ENCODE results near the gene ANO9. TPM values are rescaled to one million over a fixed set of nuclear protein-coding genes. Genes with fewer than 3 reads are reported as not detected.
A peak's percentile ranks its signal among the peaks of the same experiment; 100 is the strongest.

Gene ANO9
- total and polyA plus RNA-seq, 2 donors from 2014 or later, result 11.3 to 21.8 TPM

DNA sequence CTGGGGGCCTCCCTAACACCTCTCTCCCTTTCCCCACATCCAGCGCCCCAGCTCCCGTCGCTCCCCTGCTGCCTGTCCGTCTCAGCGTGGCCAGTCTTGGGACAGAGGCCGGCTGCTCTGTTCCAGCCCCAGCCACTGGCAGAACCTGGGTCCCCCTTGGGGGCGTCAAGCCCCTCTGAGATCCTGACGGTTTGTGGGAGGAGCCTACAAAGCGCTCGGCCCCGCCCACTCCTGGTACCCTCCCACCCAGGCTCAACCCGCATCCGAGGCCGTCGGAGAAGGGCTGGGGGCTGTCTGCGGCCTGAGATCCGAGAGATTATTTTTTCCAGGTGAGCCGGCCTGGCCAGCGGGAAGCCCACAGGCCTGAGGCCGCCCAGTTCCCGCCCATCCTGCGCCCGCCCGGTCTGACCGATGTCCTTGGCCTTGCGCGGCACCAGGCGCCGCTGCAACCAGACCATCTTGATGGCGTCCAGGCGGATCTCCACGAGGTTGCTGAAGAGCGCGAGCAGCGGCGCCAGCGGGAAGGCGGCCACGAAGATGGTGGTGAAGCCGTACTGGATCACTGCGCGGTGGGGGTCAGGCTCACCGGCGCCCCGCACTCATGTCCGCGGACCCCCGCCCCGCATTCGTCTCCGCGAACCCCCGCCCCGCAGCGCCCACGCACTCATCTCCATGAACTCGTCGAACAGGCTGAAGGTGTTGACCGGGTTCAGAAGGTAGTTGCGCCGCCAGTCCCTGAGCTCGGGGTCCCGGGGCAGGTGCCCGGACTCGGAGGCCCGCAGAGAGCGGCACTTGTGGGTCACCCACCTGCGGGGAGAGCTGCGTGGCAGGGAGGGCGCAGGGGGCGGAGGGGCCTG, 21.5 kb downstream of the ANO9 start:
- FAIRE-seq (no peak), DNase-seq (peak in 2 of 5 donors; percentile 54 to 71)
- intact Hi-C loops (cut with DNase I), result no loop called here
- Histone ChIP-seq H3K27me3 (ENCODE audit: control insufficient read depth, insufficient read depth, low read length) (no peaks in the 10 kb centered on the region), H3K4me1 (ENCODE audit: control insufficient read depth in 2 of 3, insufficient read depth in 2 of 3, low read depth in 1 of 3, low read length in 3 of 3) (peaks cover 0 to 14% (median 6%) of the 10 kb centered on the region in 3 donors), H3K4me3 (ENCODE audit: low read length in 3 of 3) (no peak overlapping the region), H3K9me3 (ENCODE audit: control insufficient read depth in 2 of 3, insufficient read depth in 1 of 3, low read length in 3 of 3) (no peaks in the 10 kb centered on the region), H3K36me3 (ENCODE audit: control insufficient read depth in 2 of 3, insufficient read depth in 3 of 3, low read length in 3 of 3) (no peaks in the 10 kb centered on the region), H3K9ac (ENCODE audit: low read length in 3 of 3) (no peak overlapping the region), H3K27ac (ENCODE audit: low read depth in 2 of 2, low read length in 2 of 2) (no peak overlapping the region)
- TF ChIP-seq, protein P1, sequence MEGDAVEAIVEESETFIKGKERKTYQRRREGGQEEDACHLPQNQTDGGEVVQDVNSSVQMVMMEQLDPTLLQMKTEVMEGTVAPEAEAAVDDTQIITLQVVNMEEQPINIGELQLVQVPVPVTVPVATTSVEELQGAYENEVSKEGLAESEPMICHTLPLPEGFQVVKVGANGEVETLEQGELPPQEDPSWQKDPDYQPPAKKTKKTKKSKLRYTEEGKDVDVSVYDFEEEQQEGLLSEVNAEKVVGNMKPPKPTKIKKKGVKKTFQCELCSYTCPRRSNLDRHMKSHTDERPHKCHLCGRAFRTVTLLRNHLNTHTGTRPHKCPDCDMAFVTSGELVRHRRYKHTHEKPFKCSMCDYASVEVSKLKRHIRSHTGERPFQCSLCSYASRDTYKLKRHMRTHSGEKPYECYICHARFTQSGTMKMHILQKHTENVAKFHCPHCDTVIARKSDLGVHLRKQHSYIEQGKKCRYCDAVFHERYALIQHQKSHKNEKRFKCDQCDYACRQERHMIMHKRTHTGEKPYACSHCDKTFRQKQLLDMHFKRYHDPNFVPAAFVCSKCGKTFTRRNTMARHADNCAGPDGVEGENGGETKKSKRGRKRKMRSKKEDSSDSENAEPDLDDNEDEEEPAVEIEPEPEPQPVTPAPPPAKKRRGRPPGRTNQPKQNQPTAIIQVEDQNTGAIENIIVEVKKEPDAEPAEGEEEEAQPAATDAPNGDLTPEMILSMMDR (IDR thresholded peaks at IDR 0.05; ENCODE audit: borderline replicate concordance, extremely low read depth, insufficient read depth), result no peak

DNA sequence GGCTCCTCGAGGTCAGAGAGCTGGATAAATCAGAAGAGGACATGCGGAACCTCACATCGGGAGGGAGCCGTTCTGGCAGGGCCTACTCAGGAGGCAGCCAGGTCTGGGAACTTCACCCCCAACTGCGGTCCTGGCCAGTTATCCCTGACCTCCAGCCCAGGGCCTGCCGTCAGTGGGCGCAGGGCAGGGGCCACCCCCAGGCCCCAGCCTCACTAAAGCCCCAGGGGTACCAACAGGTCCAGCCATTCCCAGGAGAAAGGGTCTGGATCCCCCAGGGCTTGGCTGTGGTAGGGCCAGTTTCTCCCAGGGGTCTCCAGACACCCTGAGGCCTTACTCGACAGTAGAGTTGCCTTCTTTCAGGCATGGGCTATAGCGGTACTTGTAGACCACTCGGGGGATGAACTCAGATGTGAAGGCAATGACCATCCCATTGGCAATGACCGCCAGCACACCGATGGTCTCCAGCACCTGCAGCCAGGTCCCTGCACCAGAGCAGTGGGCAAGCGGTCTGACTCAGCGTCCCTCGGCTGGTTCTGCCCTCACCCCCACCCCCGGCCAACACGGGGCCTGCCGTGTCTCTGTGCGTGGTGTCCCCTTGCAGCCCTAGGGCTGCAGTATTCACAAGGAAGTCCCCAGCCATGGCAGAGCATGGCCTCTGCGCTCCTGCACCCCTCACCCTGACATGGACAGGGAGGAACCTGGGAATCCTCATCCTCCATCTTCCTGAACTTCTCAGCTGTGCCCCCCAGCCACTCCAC, 22.4 kb downstream of the ANO9 start:
- no peak overlapping the region for H3K4me3 ChIP-seq (ENCODE audit: low read length in 3 of 3)
- peaks cover 0 to 18% (median 6%) of the 10 kb centered on the region in 3 donors for H3K4me1 ChIP-seq (ENCODE audit: control insufficient read depth in 2 of 3, insufficient read depth in 2 of 3, low read depth in 1 of 3, low read length in 3 of 3)
- H3K27ac ChIP-seq (ENCODE audit: low read depth in 2 of 2, low read length in 2 of 2), result no peak overlapping the region
- H3K9me3 ChIP-seq (ENCODE audit: control insufficient read depth in 2 of 3, insufficient read depth in 1 of 3, low read length in 3 of 3), result no peaks in the 10 kb centered on the region
- no peaks in the 10 kb centered on the region for H3K27me3 ChIP-seq (ENCODE audit: control insufficient read depth, insufficient read depth, low read length)
- intact Hi-C loops (cut with DNase I), result no loop called here
- no peak for DNase-seq
- no peaks in the 10 kb centered on the region for H3K36me3 ChIP-seq (ENCODE audit: control insufficient read depth in 2 of 3, insufficient read depth in 3 of 3, low read length in 3 of 3)
- no peak overlapping the region for H3K9ac ChIP-seq (ENCODE audit: low read length in 3 of 3)
- TF ChIP-seq, protein P1 (IDR thresholded peaks at IDR 0.05; ENCODE audit: borderline replicate concordance, extremely low read depth, insufficient read depth), result no peak
- no peak for FAIRE-seq

DNA sequence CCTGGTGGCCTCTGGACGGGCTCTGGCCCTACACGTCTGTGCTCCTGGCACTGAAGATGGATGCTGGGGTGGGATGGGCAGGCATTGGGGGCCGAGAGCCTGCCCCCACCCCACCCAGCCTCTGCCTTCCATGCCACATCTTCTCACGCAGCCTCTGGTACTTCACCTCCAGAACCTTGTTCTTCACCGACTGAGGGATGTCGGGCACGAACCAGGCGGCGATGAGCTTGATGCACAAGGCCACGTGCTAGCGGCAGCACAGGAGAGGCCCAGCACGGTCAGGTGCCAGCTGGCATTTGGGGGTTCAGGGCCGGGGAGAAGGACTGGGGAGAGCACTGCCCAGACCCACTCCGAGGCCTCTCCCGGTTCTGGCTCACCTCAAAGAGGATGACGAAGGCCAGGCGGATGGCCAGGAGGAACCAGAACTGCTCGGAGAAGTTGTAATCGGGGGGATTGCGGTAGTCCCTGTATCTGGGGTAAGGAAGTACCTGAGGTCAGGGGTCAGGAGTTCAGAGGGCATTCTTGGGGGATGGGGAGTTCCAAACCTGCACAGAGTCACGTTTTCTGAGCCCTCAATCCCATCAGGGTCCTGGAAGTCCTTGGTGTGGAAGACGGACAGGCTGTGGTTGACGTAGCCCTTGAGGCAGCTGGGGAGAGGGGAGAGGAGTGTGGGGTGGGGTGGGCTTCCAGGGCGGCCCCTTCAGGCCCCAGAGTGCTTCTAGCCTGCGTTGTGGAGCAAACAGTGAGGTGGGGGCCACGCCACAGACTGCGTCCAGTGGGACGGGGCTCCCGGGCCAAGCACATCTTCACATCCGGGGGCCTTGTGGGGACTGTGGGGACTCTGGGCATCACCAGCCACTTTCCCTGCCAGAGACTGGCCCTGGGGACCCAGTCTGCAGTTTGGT, 23.2 kb downstream of the ANO9 start:
- H3K9ac ChIP-seq (ENCODE audit: low read length in 3 of 3), result no peak overlapping the region
- no peaks in the 10 kb centered on the region for H3K9me3 ChIP-seq (ENCODE audit: control insufficient read depth in 2 of 3, insufficient read depth in 1 of 3, low read length in 3 of 3)
- TF ChIP-seq, protein P1 (IDR thresholded peaks at IDR 0.05; ENCODE audit: borderline replicate concordance, extremely low read depth, insufficient read depth), result no peak
- no peak for DNase-seq
- peaks cover 0 to 20% (median 6%) of the 10 kb centered on the region in 3 donors for H3K4me1 ChIP-seq (ENCODE audit: control insufficient read depth in 2 of 3, insufficient read depth in 2 of 3, low read depth in 1 of 3, low read length in 3 of 3)
- no peak overlapping the region for H3K27ac ChIP-seq (ENCODE audit: low read depth in 2 of 2, low read length in 2 of 2)
- H3K36me3 ChIP-seq (ENCODE audit: control insufficient read depth in 2 of 3, insufficient read depth in 3 of 3, low read length in 3 of 3), result no peaks in the 10 kb centered on the region
- intact Hi-C loops (cut with DNase I), result no loop called here
- no peaks in the 10 kb centered on the region for H3K27me3 ChIP-seq (ENCODE audit: control insufficient read depth, insufficient read depth, low read length)
- no peak for FAIRE-seq
- no peak overlapping the region for H3K4me3 ChIP-seq (ENCODE audit: low read length in 3 of 3)
